Fibroblast of pulmonary artery (primary cell): ENCODE measurements around the gene NAV1.

Experiments
- DNase-seq: peaks from one replicate; pipeline ENCODE4 v3.0.0-alpha.2; 2010; ENCODE audit warnings: low read depth
- H3K4me3 ChIP-seq: replicated peaks from 2 replicates; pipeline ENCODE4 v1.5.1; 2011; ENCODE audit warnings: low read depth, mild to moderate bottlenecking, control low read depth, low read length, moderate library complexity
- CTCF ChIP-seq: IDR thresholded peaks from 2 replicates; pipeline ENCODE4 v1.5.1; 2011; ENCODE audit warnings: mild to moderate bottlenecking, control low read depth, low read length, inconsistent platforms; ENCODE audit errors: missing control alignments

Gene NAV1

GRCh38 chr1:201504179-201504631, 34.7 kb upstream of the NAV1 start:
- H3K4me3 ChIP-seq, result peak overlapping the region; percentile 85
- no peak for TF ChIP-seq CTCF
- DNase-seq, result peak; percentile 63

GRCh38 chr1:201504799-201505502, 34.0 kb upstream of the NAV1 start:
- no peak for DNase-seq
- peak overlapping the region; percentile 85 for H3K4me3 ChIP-seq
- TF ChIP-seq CTCF, result no peak

DNA sequence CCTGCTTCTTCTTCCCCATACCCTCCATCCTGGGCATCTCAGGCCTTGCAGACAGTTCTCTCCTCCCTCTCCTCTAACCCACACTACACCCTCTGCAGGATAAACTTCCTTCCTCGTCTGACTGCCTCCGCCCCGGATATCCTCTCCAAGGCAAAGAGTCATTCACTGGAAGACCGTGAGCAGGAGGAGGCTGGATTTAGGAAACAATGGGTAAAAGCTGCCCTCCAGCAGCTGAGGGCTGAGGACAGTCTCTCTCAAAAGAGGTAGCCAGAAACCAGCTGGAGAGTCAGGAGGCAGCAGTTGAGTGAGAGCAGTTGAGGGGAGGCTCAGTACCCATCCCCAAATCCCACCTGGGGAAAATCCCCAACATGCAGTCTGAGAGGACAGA, 33.4 kb upstream of the NAV1 start:
- no peak for TF ChIP-seq CTCF
- DNase-seq, result peak; percentile 91
- H3K4me3 ChIP-seq, result peak overlapping the region; percentile 85

DNA sequence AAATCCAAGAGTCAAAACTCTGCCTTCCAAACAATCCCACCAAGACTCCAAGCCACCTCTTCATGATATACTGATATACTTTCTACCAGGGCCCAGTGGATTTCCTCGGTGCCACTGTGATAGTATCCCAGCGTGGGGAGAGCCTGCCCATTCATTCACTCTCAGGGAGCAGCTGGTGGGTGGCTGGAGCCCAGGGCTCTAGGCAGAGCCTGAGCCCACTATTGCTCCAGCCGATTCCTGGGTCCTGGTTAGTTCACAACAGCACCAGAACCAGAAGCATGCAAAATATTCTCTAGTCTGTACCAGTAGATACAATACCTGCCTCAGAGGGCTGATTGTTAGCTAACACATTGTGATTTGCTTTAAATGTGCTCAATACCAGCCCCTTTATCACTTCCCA, 32.8 kb upstream of the NAV1 start:
- no peak for DNase-seq
- TF ChIP-seq CTCF, result no peak
- peak overlapping the region; percentile 85 for H3K4me3 ChIP-seq

DNA sequence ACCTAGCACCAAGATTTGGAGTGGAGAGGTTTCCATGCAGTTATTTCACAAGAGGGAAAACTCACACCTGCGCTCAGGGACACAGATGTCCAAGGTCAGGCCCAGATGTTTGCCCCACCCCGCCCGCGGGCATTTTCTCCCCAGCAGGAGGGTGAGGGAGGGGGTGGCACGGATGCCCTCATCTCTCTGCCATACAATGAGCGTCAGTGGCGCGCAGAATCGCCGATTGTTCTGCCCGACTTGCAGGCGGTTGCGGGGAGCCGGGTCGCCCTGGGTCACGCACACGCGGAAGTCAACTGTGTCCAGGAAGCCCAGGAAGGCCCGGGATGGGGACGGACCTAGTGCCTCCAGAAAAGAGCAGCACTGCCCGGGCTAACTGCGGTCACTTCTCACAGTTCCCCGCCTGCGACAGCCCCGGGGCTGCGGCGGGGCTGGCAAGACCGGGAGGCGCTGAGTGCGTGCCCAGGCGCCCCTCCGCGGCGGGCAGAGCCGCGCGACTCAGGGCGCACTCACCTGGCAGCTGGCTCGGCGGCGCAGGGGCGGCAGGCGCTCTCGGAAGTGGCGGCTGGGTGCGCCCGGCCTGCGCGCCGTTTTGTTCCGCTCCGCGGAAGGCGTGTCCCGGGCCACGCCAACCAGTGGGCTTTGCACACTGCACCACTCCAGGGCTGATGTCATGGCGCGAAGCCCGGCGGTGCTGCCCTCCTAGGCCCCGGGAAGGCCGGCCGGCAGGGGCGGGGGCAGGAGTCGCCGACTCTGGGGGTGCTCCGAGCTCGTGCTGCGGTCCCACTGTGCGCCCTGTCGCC, 32.2 kb upstream of the NAV1 start, which contains the start of gene CSRP1:
Gene CSRP1, minus strand, starts transcription at position 567 of the 803 bp plus-strand sequence. CDS start 10,820 bp downstream, outside the sequence.
- DNase-seq, result peak; percentile 90
- H3K4me3 ChIP-seq, result peak within 1 kb of the TSS; percentile 85
- TF ChIP-seq CTCF, result no peak

- DNase-seq, result no peak
- peak overlapping the region; percentile 85 for H3K4me3 ChIP-seq
- TF ChIP-seq CTCF, result no peak
Measured at GRCh38 chr1:201507360-201507675, 31.6 kb upstream of the NAV1 start.
